HEK293 (cell line): ENCODE results near the gene EIF1.
A peak's percentile ranks its signal among the peaks of the same experiment; 100 is the strongest.

Source experiments
- CTCF ChIA-PET: fragments of 350-600 bp; formaldehyde crosslinking; extraction: SDS; loops from one replicate; lab custom pipeline; 2021; ENCODE audit warnings: antibody characterized with exemption; lab: Yijun Ruan, JAX
- POLR2A ChIA-PET: fragments of 300-600 bp; formaldehyde crosslinking; extraction: SDS; loops from one replicate; lab custom pipeline; 2020; ENCODE audit warnings: antibody characterized with exemption, inconsistent platforms; lab: Yijun Ruan, JAX
- H3K27ac ChIP-seq: fragments of 200-500 bp; sonication (Bioruptor generic); 2 replicates; pipeline ENCODE4 v1.5.1; 2014; ENCODE audit warnings: low read depth, low read length, control low read depth, inconsistent platforms; ENCODE audit errors: extremely low read depth
- H3K36me3 ChIP-seq, 2 experiments: fragments of 200-500 bp in 1 of 2; sonication (Bioruptor generic) in 1 of 2; 1 replicate in 1 of 2; 2 replicates in 1 of 2; pipeline ENCODE4 v1.5.1; 2014 to 2017; ENCODE audit warnings: inconsistent platforms in 2 of 2, low read length in 2 of 2; ENCODE audit not compliant: control insufficient read depth in 2 of 2, insufficient read depth in 1 of 2
- H3K4me1 ChIP-seq: fragments of 200-500 bp; sonication (Bioruptor generic); 2 replicates; pipeline ENCODE4 v1.5.1; 2014; ENCODE audit warnings: mild to moderate bottlenecking, low read length, inconsistent platforms; ENCODE audit not compliant: control insufficient read depth, insufficient read depth
- H3K4me3 ChIP-seq: 2 replicates; pipeline ENCODE4 v1.5.1; 2011; ENCODE audit warnings: low read depth, mild to moderate bottlenecking, control low read depth, low read length, moderate library complexity
- H3K9me3 ChIP-seq: fragments of 200-500 bp; sonication (Bioruptor generic); 2 replicates; pipeline ENCODE4 v1.5.1; 2014; ENCODE audit warnings: low read depth, low read length, inconsistent platforms; ENCODE audit not compliant: control insufficient read depth, insufficient read depth
- ELK4 ChIP-seq: IDR thresholded peaks from 2 replicates; pipeline ENCODE4 v1.6.1; 2011; ENCODE audit warnings: mild to moderate bottlenecking, low read depth, low read length, borderline replicate concordance
- IKZF3 ChIP-seq: fragments of 450-650 bp; IDR thresholded peaks from 2 replicates; pipeline ENCODE4 v1.5.0; 2018; ENCODE audit warnings: missing biosample characterization, mild to moderate bottlenecking, missing genetic modification characterization, moderate library complexity
- KLF17 ChIP-seq: fragments of 450-650 bp; formaldehyde crosslinking; IDR thresholded peaks from 2 replicates; pipeline ENCODE4 v1.5.1; 2016; ENCODE audit warnings: missing biosample characterization, missing genetic modification characterization
- KLF8 ChIP-seq: fragments of 450-650 bp; formaldehyde crosslinking; IDR thresholded peaks from 2 replicates; pipeline ENCODE4 v1.5.1; 2016; ENCODE audit warnings: missing biosample characterization, missing genetic modification characterization
- PRDM1 ChIP-seq: fragments of 450-650 bp; formaldehyde crosslinking; IDR thresholded peaks from 2 replicates; pipeline ENCODE4; 2016; ENCODE audit warnings: missing biosample characterization, missing genetic modification characterization
- PRDM10 ChIP-seq: fragments of 450-650 bp; formaldehyde crosslinking; IDR thresholded peaks from 2 replicates; pipeline ENCODE4 v1.5.1; 2016; ENCODE audit warnings: missing biosample characterization, missing genetic modification characterization
- SCRT2 ChIP-seq: fragments of 450-650 bp; formaldehyde crosslinking; IDR thresholded peaks from 2 replicates; pipeline ENCODE4 v1.5.1; 2016; ENCODE audit warnings: missing biosample characterization, missing genetic modification characterization
- ZFHX2 ChIP-seq: fragments of 450-650 bp; formaldehyde crosslinking; conservative IDR thresholded peaks from 2 replicates; pipeline ENCODE4 v1.5.1; 2016; ENCODE audit warnings: missing biosample characterization, missing genetic modification characterization
- ZNF121 ChIP-seq: fragments of 450-650 bp; formaldehyde crosslinking; IDR thresholded peaks from 2 replicates; pipeline ENCODE4 v1.5.1; 2016; ENCODE audit warnings: missing biosample characterization, missing genetic modification characterization
- ZNF148 ChIP-seq: fragments of 450-650 bp; formaldehyde crosslinking; IDR thresholded peaks from 2 replicates; pipeline ENCODE4 v1.5.0; 2017; ENCODE audit warnings: missing biosample characterization, missing genetic modification characterization, borderline replicate concordance
- ZNF24 ChIP-seq: fragments of 450-650 bp; formaldehyde crosslinking; IDR thresholded peaks from 2 replicates; pipeline ENCODE4 v1.5.1; 2016; ENCODE audit warnings: missing biosample characterization, missing genetic modification characterization
- ZNF366 ChIP-seq: fragments of 450-650 bp; formaldehyde crosslinking; conservative IDR thresholded peaks from 2 replicates; pipeline ENCODE4 v1.5.1; 2016; ENCODE audit warnings: missing biosample characterization, missing genetic modification characterization
- ZNF398 ChIP-seq: fragments of 450-650 bp; formaldehyde crosslinking; IDR thresholded peaks from 2 replicates; pipeline ENCODE4 v1.5.1; 2017; ENCODE audit warnings: missing biosample characterization, missing genetic modification characterization
- ZNF660 ChIP-seq: fragments of 450-650 bp; IDR thresholded peaks from 2 replicates; pipeline ENCODE4 v1.5.1; 2018; ENCODE audit warnings: missing biosample characterization, mild to moderate bottlenecking, missing genetic modification characterization
- ZNF677 ChIP-seq: fragments of 450-650 bp; IDR thresholded peaks from 2 replicates; pipeline ENCODE4 v1.5.0; 2018; ENCODE audit warnings: missing biosample characterization, mild to moderate bottlenecking, missing genetic modification characterization, moderate library complexity
- ZNF701 ChIP-seq: fragments of 450-650 bp; formaldehyde crosslinking; IDR thresholded peaks from 2 replicates; pipeline ENCODE4 v1.5.1; 2016; ENCODE audit warnings: missing biosample characterization, missing genetic modification characterization
- ZNF837 ChIP-seq: fragments of 450-650 bp; formaldehyde crosslinking; IDR thresholded peaks from 2 replicates; pipeline ENCODE4 v1.5.1; 2016; ENCODE audit warnings: missing biosample characterization, missing genetic modification characterization
- TF ChIP-seq, protein P1 (sequence below): fragments of 450-650 bp; formaldehyde crosslinking; IDR thresholded peaks from 2 replicates; pipeline ENCODE4 v1.5.1; 2016; ENCODE audit warnings: missing biosample characterization, missing genetic modification characterization
- TF ChIP-seq, protein P2 (sequence below): fragments of 450-650 bp; formaldehyde crosslinking; optimal IDR thresholded peaks from 2 replicates; pipeline ENCODE3; 2016; ENCODE audit warnings: missing biosample characterization, mild to moderate bottlenecking, missing genetic modification characterization

Gene EIF1

DNA sequence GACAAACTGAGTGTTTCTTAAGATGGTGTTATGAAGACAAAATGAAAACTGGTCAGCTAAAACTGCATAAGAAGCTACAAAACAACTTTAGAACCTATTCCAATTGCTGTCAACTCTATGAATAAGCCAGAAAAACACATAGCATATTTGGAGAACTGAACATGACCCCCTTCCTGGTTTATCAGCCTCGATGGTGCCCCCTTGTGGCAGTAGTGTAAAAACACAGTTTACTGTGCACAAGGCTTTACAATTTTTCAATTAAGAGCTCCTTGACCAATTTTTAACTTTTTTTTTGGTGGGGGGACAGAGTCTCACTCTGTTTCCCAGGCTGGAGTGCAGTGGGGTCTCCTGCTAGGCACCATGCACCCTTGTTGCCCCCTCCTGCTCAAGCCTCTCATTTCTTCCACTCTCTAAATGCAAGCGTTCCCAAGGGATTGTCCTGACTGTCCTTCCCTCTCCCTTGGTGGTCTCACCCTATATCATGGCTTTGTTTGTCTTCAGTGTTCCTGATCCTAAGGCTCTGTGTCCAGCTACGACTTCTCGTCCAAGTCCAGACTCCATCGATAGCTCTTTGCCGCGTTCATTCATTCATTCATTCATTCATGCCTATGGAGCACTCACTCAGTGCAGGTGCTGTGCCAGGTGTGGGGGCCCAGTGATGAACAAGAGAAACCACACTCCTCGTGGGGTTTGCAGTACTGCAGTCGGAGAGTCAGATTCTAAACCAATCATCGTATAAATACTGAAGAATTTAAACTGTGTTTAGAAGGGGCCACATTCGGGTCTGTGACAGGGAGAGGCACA, 7.5 kb downstream of the EIF1 start (continued):
- TF ChIP-seq, protein P1, sequence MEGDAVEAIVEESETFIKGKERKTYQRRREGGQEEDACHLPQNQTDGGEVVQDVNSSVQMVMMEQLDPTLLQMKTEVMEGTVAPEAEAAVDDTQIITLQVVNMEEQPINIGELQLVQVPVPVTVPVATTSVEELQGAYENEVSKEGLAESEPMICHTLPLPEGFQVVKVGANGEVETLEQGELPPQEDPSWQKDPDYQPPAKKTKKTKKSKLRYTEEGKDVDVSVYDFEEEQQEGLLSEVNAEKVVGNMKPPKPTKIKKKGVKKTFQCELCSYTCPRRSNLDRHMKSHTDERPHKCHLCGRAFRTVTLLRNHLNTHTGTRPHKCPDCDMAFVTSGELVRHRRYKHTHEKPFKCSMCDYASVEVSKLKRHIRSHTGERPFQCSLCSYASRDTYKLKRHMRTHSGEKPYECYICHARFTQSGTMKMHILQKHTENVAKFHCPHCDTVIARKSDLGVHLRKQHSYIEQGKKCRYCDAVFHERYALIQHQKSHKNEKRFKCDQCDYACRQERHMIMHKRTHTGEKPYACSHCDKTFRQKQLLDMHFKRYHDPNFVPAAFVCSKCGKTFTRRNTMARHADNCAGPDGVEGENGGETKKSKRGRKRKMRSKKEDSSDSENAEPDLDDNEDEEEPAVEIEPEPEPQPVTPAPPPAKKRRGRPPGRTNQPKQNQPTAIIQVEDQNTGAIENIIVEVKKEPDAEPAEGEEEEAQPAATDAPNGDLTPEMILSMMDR (tag by site-specific recombination) = peak; percentile 50; the same call in 1 of the 2 replicates
- TF ChIP-seq ZNF660 = peak; percentile 21; the same call in 1 of the 2 replicates
- TF ChIP-seq, all 188 proteins: peak for 7

DNA sequence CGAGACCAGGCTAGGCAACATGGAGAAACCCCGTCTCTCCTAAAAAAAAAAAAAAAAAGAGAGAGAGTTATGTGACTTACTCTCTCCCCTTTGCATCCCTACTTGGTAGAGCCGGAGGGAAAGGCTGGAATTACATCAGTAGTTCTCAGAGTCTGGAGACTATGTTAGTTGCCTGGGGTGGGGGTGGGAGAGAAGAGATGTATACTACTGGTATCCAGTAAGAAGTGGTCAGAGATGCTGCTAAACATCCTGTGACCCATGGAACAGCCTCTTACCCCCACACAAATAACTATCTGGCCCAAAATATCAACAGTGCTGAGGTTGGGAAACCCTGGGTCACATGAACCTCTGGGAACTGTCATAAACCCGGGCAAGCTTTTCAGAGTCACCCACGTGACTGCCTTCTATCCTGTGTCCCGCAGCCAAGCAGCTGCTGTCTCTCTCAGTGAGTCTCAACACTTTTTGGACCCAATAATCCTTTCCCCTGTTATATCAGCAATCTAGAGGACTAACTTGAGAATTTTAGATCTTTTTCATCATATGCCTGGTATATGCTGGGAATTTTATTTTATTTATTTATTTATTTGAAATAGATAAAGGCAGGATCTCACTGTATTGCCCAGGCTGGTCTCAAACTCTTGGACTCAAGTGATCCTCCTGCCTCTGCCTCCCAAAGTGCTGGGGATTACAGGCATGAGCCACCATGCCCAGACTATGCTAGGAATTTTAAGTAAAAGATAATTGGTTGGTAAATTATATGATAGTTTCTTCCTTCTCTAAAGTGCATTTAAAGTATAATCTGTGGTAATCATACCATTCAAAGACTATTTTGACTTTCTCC, 8.7 kb downstream of the EIF1 start:
- POLR2A ChIA-PET = interaction anchor here (0.7 kb wide), 1 partner anchor 152 kb away, joined by 5 read pairs; no protein-coding TSS in a partner anchor
- Histone ChIP-seq H3K4me1 (peaks cover 3% of the 10 kb centered on the region; the same call in 1 of the 2 replicates), H3K36me3 (peaks cover 12 to 28% of the 10 kb centered on the region in 2 experiments), H3K27ac (no peak overlapping the region), H3K4me3 (no peak overlapping the region), H3K9me3 (no peaks in the 10 kb centered on the region)
- CTCF ChIA-PET = interaction anchor here (0.6 kb wide), 1 partner anchor 110 kb away, joined by 6 read pairs; no protein-coding TSS in a partner anchor
- TF ChIP-seq ZNF677 (tag by site-specific recombination) (no peak), IKZF3 (tag by site-specific recombination) (no peak), ZNF148 (tag by site-specific recombination) (no peak), SCRT2 (tag by site-specific recombination) (peak; percentile 79), ZNF121 (tag by site-specific recombination) (peak; percentile 94), ZNF398 (tag by site-specific recombination) (peak; percentile 37; the same call in 1 of the 2 replicates), ELK4 (no peak), ZFHX2 (tag by site-specific recombination) (no peak), ZNF366 (tag by site-specific recombination) (0 out of 2 replicates have a peak, but pooled peaks have one; percentile 5), ZNF24 (tag by site-specific recombination) (peak; percentile 60; the same call in 1 of the 2 replicates), ZNF837 (no peak), PRDM10 (tag by site-specific recombination) (peak; percentile 97), PRDM1 (tag by site-specific recombination) (peak; percentile 80), ZNF701 (tag by site-specific recombination) (no peak), KLF17 (tag by site-specific recombination) (no peak), KLF8 (tag by site-specific recombination) (0 out of 2 replicates have a peak, but pooled peaks have one; percentile 16)
- TF ChIP-seq, protein P2, sequence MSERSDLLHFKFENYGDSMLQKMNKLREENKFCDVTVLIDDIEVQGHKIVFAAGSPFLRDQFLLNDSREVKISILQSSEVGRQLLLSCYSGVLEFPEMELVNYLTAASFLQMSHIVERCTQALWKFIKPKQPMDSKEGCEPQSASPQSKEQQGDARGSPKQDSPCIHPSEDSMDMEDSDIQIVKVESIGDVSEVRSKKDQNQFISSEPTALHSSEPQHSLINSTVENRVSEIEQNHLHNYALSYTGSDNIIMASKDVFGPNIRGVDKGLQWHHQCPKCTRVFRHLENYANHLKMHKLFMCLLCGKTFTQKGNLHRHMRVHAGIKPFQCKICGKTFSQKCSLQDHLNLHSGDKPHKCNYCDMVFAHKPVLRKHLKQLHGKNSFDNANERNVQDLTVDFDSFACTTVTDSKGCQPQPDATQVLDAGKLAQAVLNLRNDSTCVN (tag by site-specific recombination) = no peak
